ENCODE measurements around the gene FOXN3.

FOXN3 gene

GRCh38 chr14:89325299-89325883 lies 91.6 kb downstream of the FOXN3 start:
- no peak for DNase-seq

- no peak for DNase-seq
Measured at GRCh38 chr14:89324501-89325298, 92.3 kb downstream of the FOXN3 start.

- DNase-seq = no peak
Measured at GRCh38 chr14:89320381-89321000, 96.5 kb downstream of the FOXN3 start.

- no peak for DNase-seq
Measured at GRCh38 chr14:89319687-89320086, 97.3 kb downstream of the FOXN3 start.

GRCh38 chr14:89317051-89317691 lies 99.9 kb downstream of the FOXN3 start:
- no peak for DNase-seq

GRCh38 chr14:89315493-89316470 lies 101.3 kb downstream of the FOXN3 start:
- DNase-seq = no peak

- DNase-seq = no peak
Measured at GRCh38 chr14:89314274-89314673, 102.8 kb downstream of the FOXN3 start.

- no peak for DNase-seq
Measured at GRCh38 chr14:89312932-89313331, 104.1 kb downstream of the FOXN3 start.

GRCh38 chr14:89310211-89310610 lies 106.8 kb downstream of the FOXN3 start:
- DNase-seq = no peak

- no peak for DNase-seq
Measured at GRCh38 chr14:89309670-89310177, 107.3 kb downstream of the FOXN3 start.

- no peak for DNase-seq
Measured at GRCh38 chr14:89308232-89308959, 108.6 kb downstream of the FOXN3 start.

- no peak for DNase-seq
Measured at GRCh38 chr14:89307409-89307808, 109.6 kb downstream of the FOXN3 start.

- no peak for DNase-seq
Measured at GRCh38 chr14:89304972-89305703, 111.9 kb downstream of the FOXN3 start.

GRCh38 chr14:89304561-89304960 lies 112.5 kb downstream of the FOXN3 start:
- no peak for DNase-seq

- DNase-seq = no peak
Measured at GRCh38 chr14:89303456-89304435, 113.3 kb downstream of the FOXN3 start.

GRCh38 chr14:89302396-89302950 lies 114.6 kb downstream of the FOXN3 start:
- DNase-seq = no peak

GRCh38 chr14:89299587-89299986 lies 117.4 kb downstream of the FOXN3 start:
- DNase-seq = no peak

- no peak for DNase-seq
Measured at GRCh38 chr14:89298056-89298834, 118.8 kb downstream of the FOXN3 start.
